PC-9 (cell line): ENCODE data around the gene ST6GALNAC2.

Source experiments
- CTCF ChIP-seq: fragments of 200-600 bp; sonication (generic); conservative IDR thresholded peaks from 2 replicates; pipeline ENCODE4 v1.6.1; 2017; ENCODE audit warnings: mixed run types, antibody characterized with exemption, mild to moderate bottlenecking, moderate library complexity
- EZH2 ChIP-seq: fragments of 200-600 bp; sonication (generic); IDR thresholded peaks from 2 replicates; pipeline ENCODE4 v1.8.0; 2017; ENCODE audit warnings: antibody characterized with exemption, low read depth

- TF ChIP-seq CTCF (no peak), EZH2 (no peak)
Observed at GRCh38 chr17:76519048-76519966, 66.4 kb downstream of the ST6GALNAC2 start.
